Peyer's patch (tissue), 4 donors: ENCODE results near the gene BAIAP2L2.

Experiments
- CTCF ChIP-seq, 6 experiments: fragments of 450-650 bp in 4 of 6; fragments of 200-600 bp in 2 of 6; sonication (generic) in 1 of 6; IDR thresholded peaks; one replicate each; pipeline ENCODE4 v1.5.1; 2017 to 2019; ENCODE audit warnings: antibody characterized with exemption in 6 of 6, mild to moderate bottlenecking in 3 of 6, moderate library complexity in 1 of 6
- POLR2A ChIP-seq, 2 donors: fragments of 450-650 bp; IDR thresholded peaks; one replicate each; pipeline ENCODE4 v1.5.1; 2017; ENCODE audit warnings: antibody characterized with exemption in 2 of 2, mild to moderate bottlenecking in 2 of 2, moderate library complexity in 2 of 2

DNA sequence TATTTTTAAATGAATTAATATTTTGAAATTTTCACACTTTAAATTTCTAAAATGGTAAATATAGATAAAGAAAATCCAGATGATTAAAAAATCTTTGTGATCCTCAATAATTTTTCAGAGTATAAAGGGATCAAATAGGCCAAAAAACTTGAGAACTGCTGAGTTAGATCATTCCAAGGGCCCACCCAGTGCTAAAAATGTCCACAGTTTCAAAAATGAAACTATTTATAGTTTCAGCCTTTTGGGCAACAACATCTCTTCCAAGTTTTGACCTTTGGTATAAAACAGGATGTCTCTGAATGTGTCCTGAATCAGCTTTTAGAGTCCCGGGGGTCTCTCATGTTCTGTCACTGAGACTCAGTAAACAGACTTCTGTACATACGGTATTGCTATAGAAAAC, 20.9 kb upstream of the BAIAP2L2 start:
- TF ChIP-seq POLR2A (IDR thresholded peaks at IDR 0.05) (no peak), CTCF (IDR thresholded peaks at IDR 0.05) (no peak)
